ENCODE data around the gene PRKCB.
"Not testable (repeated sequence)": the region's sequence is repeated elsewhere in the genome, so short reads cannot be mapped to it uniquely, and the experiment has no call there.

The PRKCB gene

DNA sequence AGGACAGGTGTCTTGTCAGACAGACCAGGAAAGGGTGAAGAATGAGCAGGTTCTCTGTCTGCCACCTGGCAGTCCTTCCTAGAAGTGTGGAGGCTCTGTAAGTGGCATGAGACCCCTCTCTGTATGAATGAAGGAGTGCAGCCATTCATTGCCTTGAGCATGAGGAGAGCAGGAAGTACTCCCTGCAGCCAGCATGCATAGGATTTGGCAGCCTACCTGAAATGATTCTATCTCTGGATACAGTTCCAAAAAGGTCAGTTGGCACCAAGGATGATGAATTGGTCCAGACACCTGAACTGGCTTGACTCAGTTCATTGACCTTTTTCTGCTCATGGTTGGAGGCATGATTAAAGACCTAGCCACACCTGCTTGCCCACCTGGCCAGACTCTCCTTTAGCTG, 163.0 kb downstream of the PRKCB start:
- no peak for DNase-seq (ENCODE audit: extremely low read depth in 1 of 2, low read depth in 1 of 2)

DNA sequence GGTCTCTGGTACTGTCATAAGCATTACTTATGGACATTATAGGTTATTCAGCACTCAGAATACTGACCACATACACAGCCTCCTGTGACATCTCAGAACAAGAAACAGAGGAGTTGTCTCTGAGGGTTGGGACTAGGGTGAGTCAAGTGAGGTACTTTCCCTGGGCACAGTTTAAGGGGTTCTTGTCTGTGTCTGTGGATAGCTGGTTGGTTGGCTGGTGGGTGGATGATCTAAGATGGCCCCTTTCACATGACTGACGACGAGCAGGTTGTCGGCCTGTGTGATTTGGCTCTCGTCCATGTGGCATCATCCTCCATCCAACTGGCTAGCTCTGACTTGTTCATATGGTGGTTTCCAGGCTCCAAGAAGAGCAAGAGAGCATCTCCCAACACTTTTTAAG, 163.9 kb downstream of the PRKCB start:
- peak; percentile 58 to 83 for DNase-seq (ENCODE audit: extremely low read depth in 1 of 2, low read depth in 1 of 2)

DNA sequence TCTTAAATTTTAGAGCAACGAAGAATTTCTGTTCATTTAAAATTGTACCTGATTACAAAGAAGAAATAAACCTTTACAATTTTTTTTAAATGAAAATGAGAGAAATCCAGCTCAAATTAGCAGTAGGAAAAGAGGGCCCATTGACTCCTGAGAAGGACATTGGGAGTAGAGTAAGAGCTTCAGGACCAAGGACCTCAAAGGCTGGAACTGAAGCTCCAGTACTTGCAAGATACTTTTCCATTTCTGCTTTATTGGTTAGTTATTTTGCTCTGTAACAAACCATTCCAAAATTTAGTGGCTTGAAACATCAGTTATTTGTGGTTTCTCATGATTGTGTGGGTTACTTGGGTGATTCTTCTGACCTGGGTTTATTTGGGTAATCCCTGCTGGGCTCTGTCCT, 165.9 kb downstream of the PRKCB start:
- no peak for DNase-seq (ENCODE audit: extremely low read depth in 1 of 2, low read depth in 1 of 2)

DNA sequence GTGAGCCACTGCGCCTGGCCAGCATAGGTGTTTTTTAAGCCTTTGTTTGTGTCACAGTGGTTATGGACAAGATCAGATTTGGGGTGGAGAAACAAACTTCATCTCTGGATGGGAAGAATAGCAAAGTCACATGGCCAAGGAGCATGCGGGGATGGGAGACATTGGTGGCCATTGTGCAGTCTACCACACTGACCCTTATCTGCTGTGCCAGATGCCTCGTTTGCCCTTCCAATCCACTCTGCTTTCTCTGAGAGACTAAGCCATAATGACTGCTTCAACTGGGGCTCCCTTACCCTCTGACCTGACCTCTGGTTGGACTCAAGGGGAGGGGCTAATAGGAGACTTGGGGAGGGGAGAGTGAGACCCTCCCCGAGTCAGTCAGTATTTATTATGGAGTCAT, 166.8 kb downstream of the PRKCB start:
- no peak for DNase-seq (ENCODE audit: extremely low read depth in 1 of 2, low read depth in 1 of 2)

DNA sequence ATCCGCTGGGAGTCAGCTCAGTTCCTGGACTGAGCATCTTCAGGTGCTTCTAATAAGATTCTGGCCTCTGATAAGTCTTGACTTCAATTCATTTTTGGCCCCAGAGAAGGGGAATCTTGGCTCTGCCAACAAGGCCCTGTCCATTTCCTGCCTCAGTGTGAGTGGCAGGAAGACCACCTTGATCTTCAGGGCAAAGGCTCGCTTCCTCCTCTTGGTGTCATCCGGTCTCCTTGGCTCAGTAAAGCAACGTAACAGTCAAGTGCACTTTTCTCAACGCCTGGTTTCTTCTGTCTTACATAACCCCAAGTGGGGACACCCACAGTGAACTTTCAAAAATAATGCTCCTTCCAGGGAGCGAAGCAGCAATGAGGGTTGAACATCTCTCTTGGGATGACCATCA, 169.8 kb downstream of the PRKCB start:
- DNase-seq (ENCODE audit: extremely low read depth in 1 of 2, low read depth in 1 of 2), result no peak

DNA sequence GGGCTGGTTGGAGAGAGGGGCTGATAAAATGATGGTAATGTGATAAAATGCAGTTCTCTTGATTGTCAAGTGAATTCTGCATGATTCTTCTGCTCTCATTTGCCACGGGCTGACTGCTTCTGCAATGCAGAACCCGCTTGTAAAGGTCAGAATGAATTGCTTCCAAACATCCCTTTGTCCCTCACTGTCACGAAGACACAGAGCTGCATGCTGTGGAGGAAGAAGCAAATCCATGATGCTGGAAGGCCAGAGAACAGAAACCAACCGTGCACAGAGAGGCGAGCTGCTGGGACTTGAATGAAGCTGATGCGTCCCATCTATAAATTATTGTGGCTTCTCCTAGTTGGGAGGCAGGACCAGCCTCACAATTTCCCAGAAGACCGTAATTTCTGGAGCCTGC, 171.6 kb downstream of the PRKCB start:
- no peak for DNase-seq (ENCODE audit: extremely low read depth in 1 of 2, low read depth in 1 of 2)

DNA sequence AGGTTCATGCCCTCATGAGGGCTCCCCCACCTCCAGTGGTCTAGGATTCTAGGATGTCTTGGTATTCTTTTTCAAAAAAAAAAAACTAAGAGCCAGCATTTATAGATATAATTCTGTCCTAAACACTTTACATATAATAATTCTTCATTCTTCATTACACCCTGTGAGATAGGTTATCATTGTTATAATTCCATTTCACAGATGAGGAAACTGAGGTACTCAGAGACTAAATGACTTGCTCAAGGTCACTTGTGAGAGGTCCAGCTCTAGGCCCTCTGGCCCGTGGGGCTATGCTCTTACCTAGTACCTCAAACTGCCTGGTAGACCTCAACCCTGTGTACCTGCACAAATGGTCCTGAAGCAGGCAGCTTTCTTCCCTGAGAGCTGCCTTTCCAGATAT, 172.2 kb downstream of the PRKCB start:
- DNase-seq (ENCODE audit: extremely low read depth in 1 of 2, low read depth in 1 of 2), result no peak

DNA sequence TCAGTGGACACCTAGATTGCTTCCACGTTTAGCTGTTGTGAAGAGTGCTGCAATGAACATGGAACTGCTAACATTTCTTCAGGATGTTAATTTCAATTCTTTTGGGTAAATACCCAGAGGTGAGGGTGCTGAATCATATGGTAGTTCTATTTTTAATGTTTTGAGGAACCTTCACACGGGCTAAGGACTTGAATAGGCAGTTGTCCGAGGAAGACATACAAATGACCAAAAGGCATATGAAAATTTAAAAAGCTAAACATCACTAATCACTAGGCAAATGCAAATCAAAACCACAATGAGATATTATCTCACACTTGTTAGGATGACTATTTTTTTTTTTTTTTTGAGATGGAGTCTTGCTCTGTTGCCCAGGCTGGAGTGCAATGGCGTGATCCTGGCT, 173.3 kb downstream of the PRKCB start:
- DNase-seq (ENCODE audit: extremely low read depth in 1 of 2, low read depth in 1 of 2), result no peak

DNA sequence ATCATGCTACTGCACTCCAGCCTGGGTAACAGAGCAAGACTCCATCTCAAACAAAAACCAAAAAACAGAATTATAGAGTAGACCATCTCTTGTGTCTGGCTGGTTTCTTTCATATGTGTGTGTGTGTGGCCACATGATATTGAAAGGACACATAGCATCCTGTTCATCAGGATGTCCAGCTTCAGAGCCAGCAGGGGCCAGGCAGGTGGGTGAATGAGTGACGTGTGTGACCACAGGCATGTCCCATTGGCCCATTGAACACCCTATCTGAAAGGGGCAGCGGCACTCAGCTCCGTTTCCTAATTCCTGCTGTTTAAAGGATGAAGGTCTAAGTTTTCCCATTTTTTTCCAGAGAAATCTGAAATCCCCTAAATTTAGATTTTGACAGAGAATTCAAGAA, 174.2 kb downstream of the PRKCB start:
- no peak for DNase-seq (ENCODE audit: extremely low read depth in 1 of 2, low read depth in 1 of 2)

DNA sequence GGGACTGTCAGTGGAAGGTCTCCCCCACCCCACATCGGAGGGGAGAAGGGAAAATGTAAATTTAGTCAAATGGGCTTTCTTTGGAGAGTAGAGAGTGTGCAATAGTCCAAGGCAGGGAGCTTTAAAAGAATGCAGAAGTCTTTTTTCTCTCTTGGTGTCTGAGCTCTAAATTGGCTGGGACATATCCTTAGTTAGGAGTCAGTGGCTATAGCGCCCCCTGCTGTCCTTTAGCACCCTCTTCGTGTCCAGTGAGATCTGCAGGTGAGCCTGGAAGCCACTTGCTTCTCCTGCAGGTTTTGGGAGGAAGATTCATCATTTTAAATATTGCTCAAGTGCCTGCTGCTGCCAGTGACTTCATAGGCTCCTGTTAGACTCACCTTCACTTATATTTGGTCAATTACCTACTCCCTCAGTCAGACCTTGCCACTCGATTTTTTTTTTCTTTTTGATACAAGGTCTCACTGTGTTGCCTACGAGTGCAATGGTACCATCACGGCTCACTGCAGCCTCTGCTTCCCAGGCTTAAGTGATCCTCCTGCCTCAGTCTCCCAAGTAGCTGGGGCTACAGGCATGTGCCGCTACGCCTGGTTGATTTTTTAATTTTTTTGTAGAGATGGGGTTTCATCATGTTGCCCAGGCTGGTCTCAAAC, 174.8 kb downstream of the PRKCB start:
- peak in 1 of 2 donors; percentile 72 for DNase-seq (ENCODE audit: extremely low read depth in 1 of 2, low read depth in 1 of 2)

DNA sequence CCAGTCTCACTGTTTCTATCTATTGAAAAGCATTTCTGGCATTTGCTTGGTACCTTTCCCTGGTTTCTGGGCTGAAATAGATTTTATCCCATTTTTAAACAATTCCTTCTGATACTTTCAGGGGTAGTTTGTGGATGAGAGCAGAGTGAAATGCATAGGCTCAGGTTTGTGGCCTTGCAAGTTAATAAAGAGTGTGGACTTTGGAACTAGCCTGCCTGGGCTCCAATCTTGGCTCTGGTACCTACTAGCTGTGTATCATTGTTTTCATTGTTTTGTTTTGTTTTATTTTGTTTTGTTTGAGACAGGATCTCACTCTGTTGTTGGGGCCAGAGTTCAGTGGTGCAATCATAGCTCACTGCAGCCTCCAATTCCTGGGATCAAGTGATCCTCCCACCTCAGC, 175.5 kb downstream of the PRKCB start:
- DNase-seq (ENCODE audit: extremely low read depth in 1 of 2, low read depth in 1 of 2), result no peak

DNA sequence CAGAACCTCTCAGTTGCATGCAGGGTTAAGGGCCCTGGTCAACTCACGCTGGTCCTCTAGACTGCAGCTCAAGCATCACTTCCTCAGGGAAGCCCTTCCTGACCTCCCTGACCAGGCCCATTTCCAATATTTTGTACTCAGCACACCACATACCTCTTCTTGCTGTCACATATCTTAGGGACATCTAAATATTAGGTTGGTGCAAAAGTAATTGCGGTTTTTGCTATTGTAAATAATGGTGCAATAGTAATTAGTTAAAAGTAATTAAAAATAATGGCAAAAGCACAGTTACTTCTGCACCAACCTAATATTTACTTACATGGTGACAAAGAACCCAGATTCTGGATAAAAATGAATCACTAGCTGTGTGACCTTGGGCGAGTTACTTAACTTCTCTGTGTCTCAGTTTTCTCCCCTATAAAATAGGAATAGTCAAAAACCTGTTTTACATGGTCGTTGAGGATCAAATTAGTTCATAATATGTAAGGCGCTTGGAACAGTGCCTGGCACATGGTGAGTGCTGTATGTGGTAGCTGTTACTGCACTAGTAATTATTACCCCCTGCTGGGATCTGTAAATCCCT, 177.4 kb downstream of the PRKCB start:
- no peak for DNase-seq (ENCODE audit: extremely low read depth in 1 of 2, low read depth in 1 of 2)

DNA sequence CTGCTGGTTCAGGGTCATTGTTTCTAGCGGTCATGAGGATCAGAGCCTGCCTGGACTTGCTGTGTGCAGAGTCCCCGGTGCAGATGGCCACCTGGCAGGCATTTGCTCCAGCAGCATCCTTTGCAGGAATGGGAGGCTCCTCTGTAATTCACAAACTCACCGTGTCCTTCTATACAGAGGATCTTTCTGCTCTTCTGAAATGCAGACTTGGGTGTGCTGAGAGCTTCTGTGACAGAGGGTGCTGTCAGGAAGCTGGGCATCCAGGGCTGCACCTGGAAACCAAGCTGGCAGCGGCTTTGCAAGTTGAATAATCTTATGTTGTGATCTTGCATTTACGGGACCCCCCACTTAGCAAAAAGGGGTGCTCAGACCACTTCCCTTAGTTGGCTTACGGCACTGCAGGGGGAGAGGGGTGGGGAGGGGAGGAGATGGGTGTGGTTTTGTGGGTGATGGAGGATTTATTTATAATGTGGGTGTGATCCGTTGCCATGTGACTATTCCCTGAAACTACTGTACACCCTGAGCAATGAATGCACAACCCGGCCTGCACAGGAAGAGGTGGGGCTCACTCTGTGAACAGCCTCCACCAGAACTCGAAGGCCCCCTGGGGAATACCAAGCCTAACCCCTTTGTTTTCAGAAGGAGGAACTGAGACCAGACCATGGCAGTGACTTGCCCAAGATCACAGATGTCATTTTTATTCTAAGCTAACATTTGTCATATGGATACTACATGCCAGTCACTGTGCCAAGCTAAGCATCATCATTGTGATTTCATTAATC, 178.3 kb downstream of the PRKCB start:
- DNase-seq (ENCODE audit: extremely low read depth in 1 of 2, low read depth in 1 of 2), result peak; percentile 33 to 57

DNA sequence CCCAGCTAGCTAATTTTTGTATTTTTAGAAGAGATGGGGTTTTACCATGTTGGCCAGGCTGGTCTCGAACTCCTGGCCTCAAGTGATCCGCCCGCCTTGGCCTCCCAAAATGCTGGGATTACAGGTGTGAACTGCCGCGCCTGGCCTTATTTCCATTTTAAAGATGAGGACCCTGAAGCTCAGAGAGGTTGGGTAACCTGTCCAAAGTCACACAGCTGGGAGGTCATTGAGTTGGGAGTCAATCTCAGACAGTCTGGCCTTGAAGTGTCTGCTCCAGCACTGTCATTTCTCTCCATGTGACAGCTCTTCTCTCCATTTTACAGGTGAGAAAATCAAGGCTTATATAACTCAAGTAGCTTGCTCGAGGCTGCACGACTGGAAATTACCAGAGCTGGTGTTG, 179.2 kb downstream of the PRKCB start:
- DNase-seq (ENCODE audit: extremely low read depth in 1 of 2, low read depth in 1 of 2), result not testable (repeated sequence)

DNA sequence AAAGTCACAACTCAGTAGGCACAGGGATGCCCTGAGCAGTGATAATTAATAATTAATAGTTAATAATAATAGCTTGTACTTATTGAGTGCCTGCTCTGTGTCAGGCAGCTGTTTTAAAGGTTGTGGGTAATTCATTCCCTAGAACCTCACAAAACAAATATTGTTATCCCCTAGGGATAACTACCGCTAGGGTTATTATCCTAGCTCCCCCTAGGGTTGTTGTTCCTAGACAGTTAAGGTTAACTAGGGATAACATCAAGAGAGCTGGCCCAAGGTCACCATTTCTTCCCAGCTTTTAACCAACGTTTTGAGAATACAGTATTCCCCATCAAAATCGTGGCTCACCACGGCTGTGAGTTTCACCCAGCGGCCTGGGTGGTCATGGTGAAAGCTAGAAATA, 180.1 kb downstream of the PRKCB start:
- DNase-seq (ENCODE audit: extremely low read depth in 1 of 2, low read depth in 1 of 2), result no peak

DNA sequence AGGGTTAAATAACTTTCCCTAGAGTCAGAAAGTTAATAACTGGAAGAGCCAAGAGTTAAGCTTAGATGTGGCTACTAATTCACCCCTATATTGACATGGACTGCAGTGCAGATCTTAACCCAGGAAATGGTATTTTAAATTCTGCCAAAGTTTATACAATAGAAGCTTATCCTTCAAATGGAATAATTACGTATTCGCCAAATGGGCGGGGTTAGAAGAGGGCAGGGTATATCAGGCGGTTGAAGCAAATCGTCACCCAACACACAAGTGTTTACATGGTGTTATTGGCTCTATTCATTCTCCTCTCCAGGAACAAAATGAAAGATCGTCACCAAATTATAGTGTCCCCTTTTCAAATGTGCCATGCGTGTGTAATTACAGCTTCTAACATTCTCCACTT, 182.7 kb downstream of the PRKCB start:
- DNase-seq (ENCODE audit: extremely low read depth in 1 of 2, low read depth in 1 of 2), result no peak

DNA sequence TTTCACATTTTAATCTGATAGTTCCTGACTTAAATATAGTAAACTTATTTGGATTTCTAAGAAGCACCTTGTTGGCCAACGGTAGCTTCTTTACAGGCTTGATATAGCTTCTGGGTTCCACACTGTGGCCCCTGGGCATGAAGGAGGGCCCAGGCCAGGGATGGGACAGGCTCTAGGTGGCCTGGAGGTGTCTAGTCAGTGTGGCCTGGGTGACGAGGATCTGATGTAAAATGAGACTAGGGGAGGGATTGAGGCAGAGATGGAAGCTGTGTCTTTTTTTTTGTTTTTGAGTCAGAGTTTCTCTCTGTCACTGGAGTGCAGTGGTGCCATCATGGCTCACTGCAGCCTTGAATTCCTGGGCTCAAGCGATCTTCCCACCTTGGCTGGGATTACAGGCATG, 187.0 kb downstream of the PRKCB start:
- DNase-seq (ENCODE audit: extremely low read depth in 1 of 2, low read depth in 1 of 2), result no peak

DNA sequence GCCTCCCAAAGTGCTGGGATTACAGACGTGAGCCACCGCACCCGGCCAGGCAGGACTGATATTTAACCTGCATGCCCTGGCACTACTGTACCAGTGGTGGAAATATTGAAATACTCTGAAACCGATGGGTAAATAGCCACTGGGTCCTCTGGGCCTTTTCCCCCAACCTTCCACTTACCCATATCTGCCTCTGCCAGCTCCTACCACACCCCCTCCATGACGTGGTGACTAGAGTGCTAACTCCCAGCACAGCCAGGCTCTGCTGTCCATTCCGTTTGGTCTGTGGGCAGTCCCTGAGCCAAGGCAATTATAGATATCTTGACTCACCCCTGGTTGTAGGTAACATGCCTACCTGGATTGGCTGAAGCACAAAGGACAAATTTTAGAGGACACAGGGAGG, 187.8 kb downstream of the PRKCB start:
- DNase-seq (ENCODE audit: extremely low read depth in 1 of 2, low read depth in 1 of 2), result no peak

DNA sequence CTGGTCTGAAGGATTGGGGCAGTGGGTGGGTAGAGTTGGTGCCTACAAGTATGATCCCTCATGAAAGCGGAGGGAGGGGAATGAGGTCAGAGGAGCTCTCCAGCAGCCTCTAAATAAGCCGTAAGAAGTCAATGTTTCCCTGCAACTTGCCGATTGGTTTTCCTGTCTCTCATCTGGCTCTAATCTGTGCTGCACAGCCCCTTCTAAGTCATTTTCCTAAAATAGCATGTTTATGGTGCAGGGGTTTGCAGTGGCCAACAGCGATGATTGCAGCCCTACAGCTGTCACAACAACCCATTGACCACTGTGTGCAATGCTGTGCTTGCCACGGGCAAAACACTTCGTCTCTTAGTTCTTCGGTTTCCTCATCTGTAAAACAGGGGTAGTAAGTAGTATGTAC, 189.2 kb downstream of the PRKCB start:
- DNase-seq (ENCODE audit: extremely low read depth in 1 of 2, low read depth in 1 of 2), result no peak

DNA sequence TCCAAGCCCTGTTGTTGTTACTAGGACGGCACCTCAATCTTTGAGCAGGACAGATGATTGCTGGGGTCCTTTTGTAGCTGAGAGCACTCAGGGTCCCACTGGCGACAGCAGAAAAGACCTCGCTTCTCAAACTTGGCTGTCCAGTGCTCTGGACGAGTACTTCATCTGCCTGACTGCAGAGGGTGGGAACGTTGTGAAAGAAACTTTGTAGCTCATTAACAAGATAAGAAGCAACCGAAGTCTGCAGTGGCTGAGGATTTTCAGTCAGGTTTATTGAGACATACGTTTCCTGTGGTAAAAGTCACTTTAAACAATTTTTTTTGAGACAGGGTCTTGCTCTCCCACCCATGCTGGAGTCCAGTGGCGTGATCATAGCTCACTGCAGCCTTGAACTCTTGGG, 191.7 kb downstream of the PRKCB start:
- no peak for DNase-seq (ENCODE audit: extremely low read depth in 1 of 2, low read depth in 1 of 2)

DNA sequence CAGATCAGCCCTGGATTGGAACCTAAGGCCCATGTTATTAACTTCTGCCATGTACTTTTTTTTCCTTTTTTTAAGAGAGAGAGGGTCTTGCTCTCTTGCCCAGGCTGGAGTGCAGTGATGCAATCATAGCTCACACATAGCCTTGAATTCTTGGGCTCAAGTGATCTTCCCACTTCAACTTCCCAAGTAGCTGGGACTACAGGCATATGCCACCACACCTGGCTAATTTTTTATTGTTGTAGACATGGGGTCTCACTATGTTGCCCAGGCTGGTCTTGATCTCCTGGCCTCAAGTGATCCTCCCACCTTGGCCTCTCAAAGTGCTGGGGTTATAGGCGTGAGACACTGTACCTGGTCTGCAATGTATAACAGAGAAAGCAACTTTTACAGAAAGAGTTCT, 194.1 kb downstream of the PRKCB start:
- DNase-seq (ENCODE audit: extremely low read depth in 1 of 2, low read depth in 1 of 2), result not testable (repeated sequence)

DNA sequence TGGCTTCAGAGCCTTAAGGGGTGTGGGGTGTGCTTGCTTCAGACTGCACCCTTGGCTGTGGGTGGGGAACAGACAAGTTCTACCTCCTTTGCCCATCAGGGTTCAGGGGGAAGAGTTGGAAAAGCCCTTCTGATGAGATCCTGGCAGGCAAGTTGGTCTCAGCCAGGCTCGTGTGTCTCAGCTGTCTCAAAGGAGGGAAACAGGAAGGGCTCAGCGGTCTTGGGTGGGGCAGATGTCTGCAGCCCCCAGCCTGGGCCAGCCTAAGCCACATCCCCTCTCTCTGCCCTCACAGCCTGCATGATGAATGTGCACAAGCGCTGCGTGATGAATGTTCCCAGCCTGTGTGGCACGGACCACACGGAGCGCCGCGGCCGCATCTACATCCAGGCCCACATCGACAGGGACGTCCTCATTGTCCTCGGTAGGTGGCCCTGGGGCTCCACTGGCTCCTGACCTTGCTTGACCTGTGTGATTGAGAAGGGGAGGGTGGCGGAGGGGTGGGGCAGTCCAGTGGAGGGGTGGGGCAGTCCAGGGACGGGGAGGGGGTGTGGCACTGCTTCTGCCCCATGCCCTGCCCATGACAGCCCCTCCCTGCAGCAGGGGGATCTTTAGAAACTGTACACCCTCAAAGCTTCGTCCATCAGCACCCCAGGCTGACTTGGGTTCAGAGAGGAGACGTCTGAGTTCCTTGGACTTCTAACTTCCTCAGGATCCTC, 199.5 kb downstream of the PRKCB start:
- peak in 1 of 2 donors; percentile 6 for DNase-seq (ENCODE audit: extremely low read depth in 1 of 2, low read depth in 1 of 2)
